T-helper 1 cell treated with Interleukin-12 subunit alpha and Interleukin-12 subunit beta and Interleukin-4 antibody, amounts not matched to agents 30 ng/mL and 1 ng/mL, for 36 hours (primary cell): Measurements from ENCODE around the gene QRFPR. TPM values are rescaled to one million over a fixed set of nuclear protein-coding genes. Genes with fewer than 3 reads are reported as not detected.
"Not testable (repeated sequence)": the region's sequence is repeated elsewhere in the genome, so short reads cannot be mapped to it uniquely, and the experiment has no call there.

Experiments
- intact Hi-C: fragments of 100-400 bp; cut with micrococcal nuclease; formaldehyde crosslinking; loops from one replicate; pipeline ENCODE4 v1.15.1; 2024
- total RNA-seq: library from RNA; stranded (reverse); gene quantifications from 2 replicates; pipeline ENCODE4 v1.2.3, GENCODE V29; 2022

QRFPR gene
- total RNA-seq, 1 donor from 2014 or later, result not detected

DNA sequence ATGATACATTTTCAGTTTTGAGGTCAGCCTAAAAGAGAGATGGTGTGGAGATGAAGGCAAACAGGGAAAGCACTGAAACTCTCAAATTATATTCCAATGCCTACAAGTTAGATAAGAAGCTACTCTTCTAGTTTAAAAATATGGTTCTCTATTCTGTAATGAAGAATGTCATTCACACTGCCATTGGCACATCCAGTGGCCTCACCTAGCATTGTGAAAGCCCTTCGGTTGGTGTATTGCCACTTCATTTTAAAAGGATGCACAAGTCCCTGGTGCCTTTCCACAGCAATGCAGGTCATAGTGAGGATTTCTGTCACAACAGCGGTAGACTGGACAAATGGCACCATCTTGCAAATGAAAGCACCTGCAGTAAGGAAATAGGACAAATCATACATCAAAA, 40.6 kb downstream of the QRFPR start:
- intact Hi-C loops, result no loop called here

DNA sequence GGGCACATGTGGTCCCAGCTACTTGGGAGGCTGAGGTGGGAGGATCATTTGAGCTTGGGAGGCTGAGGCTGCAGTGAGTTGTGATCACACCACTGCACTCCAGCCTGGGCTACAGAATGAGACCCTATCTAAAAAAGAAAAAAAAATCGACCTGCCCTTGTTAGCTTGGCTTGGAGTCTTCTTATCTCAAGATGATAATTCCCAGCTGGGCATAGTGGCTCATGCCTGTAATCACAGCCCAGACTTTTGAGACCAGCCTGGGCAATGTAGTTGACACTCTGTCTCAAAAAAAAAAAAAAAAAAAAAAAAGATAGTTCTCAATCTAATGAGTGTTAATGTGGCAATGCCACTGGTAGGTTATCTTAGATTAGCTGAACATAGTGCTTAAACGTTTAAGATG, 41.0 kb downstream of the QRFPR start:
- intact Hi-C loops, result no loop called here

- intact Hi-C loops, result no loop called here
These were observed 41.5 kb downstream of the QRFPR start for GRCh38 chr4:121339307-121339706.

GRCh38 chr4:121338518-121338917, 42.3 kb downstream of the QRFPR start:
- intact Hi-C loops, result no loop called here

DNA sequence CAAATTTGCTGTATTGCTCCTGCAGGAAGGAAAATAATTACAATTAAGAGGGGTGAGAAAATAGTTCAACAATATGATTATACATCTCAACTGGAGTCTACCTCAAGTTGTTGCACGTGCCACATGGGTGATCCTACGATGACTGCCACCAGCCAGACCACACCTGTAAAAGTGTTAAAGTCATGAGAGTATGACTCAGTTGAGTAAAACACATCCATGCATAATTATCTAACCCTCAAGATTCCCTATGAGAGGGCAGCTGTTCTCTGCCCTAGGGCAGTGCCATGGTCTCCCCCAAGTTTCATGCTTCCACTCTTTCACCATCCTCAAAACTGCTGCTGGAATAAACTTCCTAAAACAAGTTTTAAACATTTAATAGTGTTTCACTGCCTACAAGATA, 44.1 kb downstream of the QRFPR start:
- intact Hi-C loops, result no loop called here

- intact Hi-C loops, result no loop called here
These were observed 50.6 kb downstream of the QRFPR start for GRCh38 chr4:121330180-121330665.

DNA sequence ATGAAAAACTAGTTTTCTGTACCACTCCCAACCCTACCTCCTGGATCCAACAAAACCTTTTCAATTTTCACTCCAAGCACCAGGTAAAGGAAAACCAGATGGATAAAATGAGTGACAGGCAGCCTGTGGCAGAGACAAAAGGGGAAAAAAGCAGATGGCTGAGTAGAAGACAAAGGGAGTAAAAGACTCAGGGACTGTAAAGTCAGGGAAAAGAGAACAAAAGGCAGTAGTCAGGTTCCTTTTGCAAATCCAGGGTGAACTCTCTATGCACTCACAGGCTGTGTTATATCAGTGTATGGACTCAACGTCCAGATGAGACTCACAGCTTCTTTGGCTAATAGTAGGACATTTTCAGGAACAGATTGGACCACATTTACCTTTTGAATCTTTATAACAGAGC, 54.2 kb downstream of the QRFPR start:
- intact Hi-C loops, result no loop called here

DNA sequence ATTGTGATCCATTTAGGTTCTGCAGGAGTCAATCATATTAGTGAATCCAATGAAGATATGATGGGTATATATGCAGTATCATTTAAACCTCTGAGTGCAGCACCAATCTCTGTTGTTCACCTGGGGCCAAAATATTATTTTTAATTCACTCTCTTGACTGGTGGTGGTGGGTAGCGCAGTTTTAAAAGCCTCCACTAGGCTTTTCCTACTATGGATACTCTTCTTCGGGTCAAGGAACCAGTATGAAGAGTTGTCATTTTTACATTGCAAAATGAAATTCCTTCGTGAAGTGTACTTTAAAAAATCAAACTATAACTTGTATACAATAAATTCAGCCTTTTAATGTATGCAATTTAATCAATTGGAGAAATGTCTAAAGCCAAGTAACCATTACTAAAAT, 56.5 kb downstream of the QRFPR start:
- intact Hi-C loops, result no loop called here

DNA sequence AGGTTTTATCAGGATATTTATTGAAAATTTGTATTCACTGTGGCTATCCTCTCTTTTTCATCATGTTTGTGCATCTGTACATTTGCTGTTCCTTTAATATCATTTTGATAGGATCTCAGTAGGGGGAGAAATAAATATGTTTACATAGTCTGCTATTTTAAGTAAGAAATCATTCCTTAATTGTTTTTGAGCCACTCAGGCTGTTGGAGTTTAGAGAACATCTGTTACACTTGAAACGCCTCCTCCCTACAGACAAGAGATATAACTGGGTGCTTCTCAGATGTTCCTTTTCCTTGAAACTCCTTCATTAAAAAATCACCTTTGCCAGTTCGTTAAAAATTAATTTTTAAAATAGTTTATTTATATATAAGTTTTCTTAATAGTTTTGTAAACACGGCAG, 59.4 kb downstream of the QRFPR start:
- intact Hi-C loops, result no loop called here

DNA sequence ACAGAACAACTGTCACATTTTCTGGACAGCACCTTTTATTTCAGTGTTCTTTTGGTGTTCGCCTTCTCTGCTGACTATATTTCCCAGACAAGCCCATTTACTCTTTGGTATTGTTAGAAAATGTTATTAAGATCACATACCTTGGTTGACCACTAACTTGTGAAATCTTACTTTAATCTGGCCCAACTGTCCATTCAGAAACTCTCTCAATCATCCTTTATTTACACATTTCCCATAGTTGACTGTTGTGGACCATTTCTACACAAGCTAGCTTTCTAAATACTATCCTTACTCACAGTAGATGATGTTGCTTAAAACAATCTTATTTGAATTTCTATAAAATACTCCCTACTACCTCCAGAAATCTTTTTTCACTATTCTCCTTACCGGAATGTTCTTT, 64.7 kb downstream of the QRFPR start:
- intact Hi-C loops, result no loop called here

DNA sequence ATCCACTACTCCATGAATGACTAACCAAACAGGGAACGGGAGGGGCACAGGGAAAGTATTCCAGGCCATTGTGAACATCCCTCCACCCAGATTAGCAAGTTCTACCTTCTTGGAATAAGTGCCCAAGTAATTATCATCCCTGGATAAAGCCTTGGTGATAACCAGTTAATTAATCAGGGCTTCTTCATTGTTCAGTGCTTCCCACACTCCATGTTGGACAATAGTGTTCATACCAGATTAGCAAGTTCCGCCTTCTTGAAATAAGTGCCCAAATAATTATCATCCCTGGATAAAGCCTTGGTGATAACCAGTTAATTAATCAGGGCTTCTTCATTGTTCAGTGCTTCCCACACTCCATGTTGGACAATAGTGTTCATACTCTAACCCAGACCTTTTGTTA, 67.4 kb downstream of the QRFPR start:
- intact Hi-C loops, result not testable (repeated sequence)

DNA sequence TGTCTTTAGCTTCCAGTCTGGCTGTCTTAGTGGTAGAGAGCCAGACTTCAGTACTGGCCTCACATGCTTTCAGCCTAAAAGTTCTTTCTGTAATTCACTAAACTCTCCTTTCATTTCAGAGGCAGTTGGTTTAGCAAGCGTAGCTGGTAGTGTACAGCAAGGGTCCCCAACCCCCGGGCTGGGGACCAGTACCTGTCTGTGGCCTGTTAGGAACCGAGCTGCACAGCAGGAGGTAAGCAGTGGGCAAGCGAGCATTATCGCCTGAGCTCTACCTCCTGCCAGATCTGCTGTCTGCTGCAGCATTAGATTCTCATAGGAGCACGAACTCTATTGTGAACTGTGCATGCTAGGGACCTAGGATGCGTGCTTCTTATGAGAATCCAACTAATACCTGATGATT, 72.0 kb downstream of the QRFPR start:
- intact Hi-C loops, result loop anchor here (2.0 to 5.0 kb wide), 2 partner anchors 212 to 238 kb away; no protein-coding TSS in a partner anchor

- intact Hi-C loops, result loop anchor here (2.0 to 5.0 kb wide), 2 partner anchors 211 to 237 kb away; no protein-coding TSS in a partner anchor
These were observed 72.5 kb downstream of the QRFPR start for GRCh38 chr4:121308328-121308663.

DNA sequence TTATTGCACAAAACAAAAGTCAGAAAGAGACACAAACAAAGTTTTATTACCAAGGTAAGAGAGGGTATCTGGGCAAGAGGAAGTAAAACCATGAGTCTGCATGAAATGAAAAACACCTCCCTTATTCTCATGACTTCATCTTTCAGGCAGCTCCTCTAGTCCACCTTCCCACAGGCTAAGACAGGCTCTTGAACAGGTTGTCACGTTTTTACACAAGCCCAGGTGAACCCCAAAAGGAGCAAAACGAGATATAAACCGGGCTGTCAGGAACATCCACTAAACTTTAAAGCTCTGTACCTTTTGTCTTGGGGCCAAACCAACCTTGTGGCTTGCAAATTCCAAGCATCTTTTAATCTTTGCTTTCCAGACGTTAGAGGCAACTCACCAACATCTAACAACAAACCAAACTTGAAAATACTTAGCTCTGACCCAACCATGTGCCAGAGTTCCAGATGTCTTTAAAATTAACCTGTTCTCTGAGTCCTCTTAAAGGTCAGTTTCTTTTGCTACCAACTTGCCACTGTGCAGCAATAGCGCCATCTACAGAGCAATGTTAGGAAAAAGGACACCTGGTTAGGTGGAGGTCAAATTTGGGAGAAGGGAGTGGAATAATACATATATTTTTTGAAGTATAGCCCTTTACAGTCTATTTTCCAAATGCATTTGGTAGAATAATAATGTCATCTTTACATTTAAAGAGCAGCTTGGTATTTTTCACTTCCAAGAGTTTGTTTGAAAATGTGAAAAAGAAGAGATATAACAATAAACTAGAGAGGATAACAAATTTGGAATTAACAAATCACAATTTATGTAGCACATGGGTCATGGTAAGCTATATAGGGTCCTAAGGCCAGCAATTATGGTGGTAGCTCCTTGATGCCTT, 73.1 kb downstream of the QRFPR start:
- intact Hi-C loops, result loop anchor here (1.0 to 5.0 kb wide), 10 partner anchors 51 to 1236 kb away; no protein-coding TSS in a partner anchor

- intact Hi-C loops, result loop anchor here (1.0 to 5.0 kb wide), 9 partner anchors 51 to 1236 kb away; no protein-coding TSS in a partner anchor
These were observed 73.9 kb downstream of the QRFPR start for GRCh38 chr4:121306931-121307330.

DNA sequence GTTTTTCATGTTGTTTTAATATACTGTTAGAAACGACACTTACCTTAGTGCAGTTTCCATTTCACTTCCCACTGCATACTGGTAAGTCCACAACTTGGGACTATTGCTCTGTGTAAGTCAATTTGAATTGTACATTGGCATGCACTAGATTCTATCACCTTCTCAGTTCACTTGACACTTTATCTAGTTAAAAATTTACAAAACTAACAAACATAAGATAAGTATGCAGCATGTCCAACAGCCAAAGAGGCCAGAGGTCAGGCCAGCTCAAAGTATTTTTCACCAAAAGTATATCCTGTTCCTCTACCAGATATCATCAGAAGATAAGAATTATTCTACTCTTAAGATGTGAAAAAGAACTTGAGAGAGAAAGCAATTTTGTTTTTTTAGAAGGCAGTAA, 75.9 kb downstream of the QRFPR start:
- intact Hi-C loops, result loop anchor here (5.0 kb wide), 1 partner anchor 208 kb away; no protein-coding TSS in a partner anchor

- intact Hi-C loops, result no loop called here
These were observed 81.5 kb downstream of the QRFPR start for GRCh38 chr4:121299367-121299766.

DNA sequence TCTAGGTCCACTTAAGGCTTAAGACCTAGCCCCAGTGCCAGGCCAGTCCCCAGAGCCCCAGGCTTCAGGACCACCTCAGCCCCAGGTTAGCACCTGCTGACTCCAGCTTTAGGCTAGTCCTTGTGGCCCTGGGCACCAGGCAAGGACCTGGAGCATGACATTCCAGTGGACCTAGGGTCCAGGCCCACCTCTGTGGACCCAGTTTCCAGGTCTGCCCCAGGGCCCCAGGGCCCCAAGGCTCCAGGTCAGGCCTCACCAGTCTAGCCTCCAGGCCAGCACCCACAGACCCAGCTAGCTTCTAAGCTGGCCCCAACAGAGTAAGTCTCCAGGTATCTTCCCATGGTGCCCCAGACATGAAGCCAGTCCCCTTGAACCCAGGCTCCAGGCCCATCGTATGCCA, 97.5 kb downstream of the QRFPR start:
- intact Hi-C loops, result no loop called here

DNA sequence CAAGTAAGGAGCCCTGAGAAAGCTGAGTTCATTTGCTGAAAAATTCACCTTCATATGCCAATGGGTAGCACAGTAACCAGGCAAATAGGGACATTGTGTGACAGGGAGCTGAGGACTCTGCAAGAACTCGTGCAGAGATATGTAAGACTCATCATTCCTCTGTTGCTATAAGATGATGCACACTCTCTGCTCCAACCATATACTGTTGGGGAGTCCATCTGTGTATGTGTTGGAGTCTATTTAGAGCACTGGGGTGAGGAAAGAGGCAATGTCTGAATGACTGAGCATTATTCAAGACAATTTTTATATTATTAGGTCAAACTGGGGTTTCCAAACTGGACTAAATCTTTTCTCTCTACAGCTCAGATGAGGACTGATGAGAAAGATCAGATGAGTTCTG, 100.4 kb downstream of the QRFPR start:
- intact Hi-C loops, result no loop called here

DNA sequence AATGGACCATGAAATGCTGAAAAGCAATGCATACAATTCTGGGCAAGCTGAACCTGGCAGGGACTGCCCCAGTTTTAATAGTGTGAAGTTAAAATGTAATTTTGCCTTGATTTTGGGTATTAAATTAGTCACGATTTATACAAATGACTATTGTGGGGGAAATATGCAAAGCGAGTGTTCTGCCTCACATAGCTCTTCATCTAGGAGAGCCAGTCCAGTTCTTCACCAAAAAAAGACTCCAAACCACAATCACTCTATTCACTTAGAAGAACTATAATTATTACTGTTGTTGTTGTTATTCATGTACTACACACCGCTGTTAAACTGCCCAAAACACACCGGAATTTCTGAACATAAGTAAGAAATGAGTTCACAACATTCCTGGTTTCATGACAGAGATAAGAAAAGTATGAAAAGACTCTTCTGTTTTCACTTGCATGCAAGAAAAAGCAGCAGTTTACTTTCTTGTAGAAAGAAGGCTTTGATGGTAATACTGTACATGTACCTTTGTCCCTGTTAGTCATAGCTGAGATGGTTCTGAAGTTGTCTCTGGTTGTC, 101.9 kb downstream of the QRFPR start:
- intact Hi-C loops, result no loop called here
